Posterior cingulate gyrus (tissue), 11 donors: ENCODE data around the gene UFC1.

Source experiments
- DNase-seq, 10 donors: peaks; one replicate each; pipeline versions ENCODE4 v3.0.0 to v3.0.0-alpha.2; 2020 to 2021; ENCODE audit warnings: mixed read lengths in 3 of 10
- intact Hi-C: fragments of 100-400 bp; cut with DNase I; formaldehyde crosslinking; loops from one replicate; pipeline ENCODE4 v1.15.1; 2023

The UFC1 gene

GRCh38 chr1:161185732-161186311, 32.0 kb downstream of the UFC1 start:
- intact Hi-C loops, result no loop called here
- DNase-seq, result no peak

GRCh38 chr1:161187311-161187710, 33.5 kb downstream of the UFC1 start:
- intact Hi-C loops, result no loop called here
- peak in 2 of 10 donors; percentile 74 to 76 for DNase-seq

- intact Hi-C loops, result no loop called here
- DNase-seq, result peak in 1 of 10 donors; percentile 5
Measured at GRCh38 chr1:161188381-161188780, 34.6 kb downstream of the UFC1 start.

DNA sequence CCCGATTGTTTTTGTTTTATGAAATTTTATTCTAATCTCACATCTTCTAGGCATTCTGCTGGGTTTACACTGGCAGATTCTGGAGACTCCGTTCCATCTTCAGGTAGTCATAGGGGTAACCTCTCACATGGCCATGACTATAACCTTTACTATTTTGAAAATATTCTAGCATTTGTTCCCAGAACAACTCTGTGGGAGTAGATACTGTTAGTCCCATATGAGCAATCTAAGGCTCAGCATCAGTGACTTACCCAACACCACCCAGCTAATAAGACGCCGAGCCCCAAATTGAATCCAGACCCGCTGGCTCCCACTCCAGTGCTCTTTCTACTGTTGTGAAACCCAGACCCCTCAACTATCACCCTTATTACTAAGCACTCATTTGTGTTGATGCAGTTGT, 35.3 kb downstream of the UFC1 start:
- DNase-seq, result no peak
- intact Hi-C loops, result no loop called here

DNA sequence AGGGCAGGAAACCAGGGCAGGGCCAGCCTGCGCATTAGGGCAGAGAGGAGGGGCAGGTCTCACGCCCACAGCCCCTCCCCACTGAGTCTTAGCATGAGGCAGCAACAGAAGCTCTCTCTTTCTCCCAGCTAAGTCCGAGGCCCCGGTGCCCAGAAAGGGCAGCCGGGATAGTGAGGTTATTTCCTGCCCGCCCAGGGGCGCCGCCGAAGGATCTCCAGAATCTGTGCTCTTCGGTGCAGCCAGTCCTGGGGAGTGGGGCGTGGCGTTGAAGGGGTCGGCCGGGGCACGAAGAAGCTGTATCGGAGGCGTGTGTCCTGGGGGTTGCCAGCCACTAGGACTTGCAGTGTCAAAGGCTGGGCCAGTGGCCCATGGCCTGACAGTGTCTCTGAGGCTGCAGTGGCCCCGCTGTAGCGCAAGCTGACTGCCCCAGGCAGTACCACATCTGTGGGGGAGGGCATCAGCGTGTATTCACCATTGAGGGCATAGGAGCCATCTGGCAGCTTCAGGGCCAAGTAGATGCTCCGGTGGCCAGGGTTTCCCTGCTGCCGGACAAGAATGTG, 37.3 kb downstream of the UFC1 start:
- intact Hi-C loops, result loop anchor here (5.0 to 10.0 kb wide), 2 partner anchors 36 to 194 kb away; partner anchors contain the start of gene TOMM40L

DNA sequence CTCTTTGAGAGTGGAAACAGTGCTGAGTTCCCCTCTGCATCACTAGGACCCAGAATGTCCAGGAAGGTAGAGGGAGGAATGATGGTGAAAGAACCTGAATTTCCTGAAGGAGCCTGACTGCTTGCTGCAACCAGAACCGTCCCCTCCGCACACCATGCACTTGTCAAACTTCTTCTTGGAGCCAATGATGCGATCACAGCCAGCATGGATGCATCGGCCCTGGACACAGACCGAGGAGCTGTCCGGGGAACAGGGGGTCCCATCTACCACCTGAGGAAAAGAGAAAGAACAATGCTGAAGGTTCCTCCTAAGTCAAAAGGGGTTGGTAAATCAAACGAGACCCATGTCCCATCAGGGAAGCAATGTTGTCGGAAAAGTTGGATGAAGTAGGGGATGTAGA, 38.2 kb downstream of the UFC1 start:
- intact Hi-C loops, result loop anchor here (5.0 to 10.0 kb wide), 2 partner anchors 35 to 193 kb away; partner anchors contain the start of gene TOMM40L
- DNase-seq, result peak in 1 of 10 donors; percentile 68

More for the DNA sequence above, 37.3 kb downstream of the UFC1 start:
- DNase-seq, result peak in 4 of 10 donors; percentile 41 to 92 (median 70)

DNA sequence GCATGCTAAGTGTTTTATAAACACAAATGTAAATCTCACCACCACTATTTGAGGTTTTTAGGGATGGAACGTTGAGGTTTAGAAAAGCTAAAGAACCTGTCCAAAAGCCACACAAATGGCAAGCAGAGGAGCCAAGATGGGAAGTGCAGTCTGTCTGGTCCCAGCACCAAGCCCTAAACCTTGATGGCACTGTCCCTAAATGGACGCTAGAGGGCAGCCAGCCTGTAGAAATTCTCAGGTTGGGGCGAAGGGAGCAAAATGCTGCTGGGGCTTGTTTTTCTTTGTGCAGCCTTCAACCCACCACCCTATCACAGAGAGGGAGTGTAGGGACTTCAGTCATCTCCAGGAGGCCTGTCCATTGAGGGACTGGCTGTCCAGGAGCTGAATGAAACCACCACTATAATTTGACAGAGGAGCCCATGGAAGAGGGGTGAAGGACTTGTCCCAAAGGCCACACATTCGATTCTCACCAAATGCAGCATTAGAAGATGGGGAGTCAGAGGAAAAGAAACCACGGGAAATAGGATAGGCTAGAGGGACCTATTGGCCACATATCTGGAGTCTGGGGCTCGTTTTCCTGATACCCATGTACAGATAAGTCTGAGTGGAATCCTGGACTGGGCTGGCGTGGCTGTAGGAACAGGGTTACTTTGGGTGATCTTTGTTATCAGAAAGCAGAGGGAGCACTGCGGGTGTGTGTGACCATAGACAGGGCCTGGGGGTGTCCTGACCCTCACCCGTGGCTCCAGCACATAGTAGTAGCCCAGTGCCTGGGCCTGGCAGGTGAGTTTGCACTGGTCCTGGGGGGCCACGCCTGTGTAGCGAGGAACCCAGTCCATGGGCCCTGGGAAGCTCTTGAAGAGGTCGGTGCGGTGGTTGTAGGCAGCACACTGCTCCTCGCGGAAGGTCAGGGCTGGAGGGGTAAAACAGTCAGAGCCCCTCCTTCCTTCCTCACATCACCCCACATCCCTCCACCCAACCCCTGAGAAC, 39.0 kb downstream of the UFC1 start:
- peak in 6 of 10 donors; percentile 67 to 94 (median 74) for DNase-seq
- intact Hi-C loops, result loop anchor here (5.0 to 10.0 kb wide), 2 partner anchors 35 to 192 kb away; partner anchors contain the start of gene TOMM40L

- peak; percentile 68 to 97 (median 82) for DNase-seq
- intact Hi-C loops, result loop anchor here (5.0 to 10.0 kb wide), 2 partner anchors 34 to 191 kb away; partner anchors contain the start of gene TOMM40L
Measured at GRCh38 chr1:161193561-161194235, 39.9 kb downstream of the UFC1 start.

- intact Hi-C loops, result loop anchor here (10.0 kb wide), 1 partner anchor 190 kb away; no protein-coding TSS in a partner anchor
Measured at GRCh38 chr1:161195171-161195570, 41.4 kb downstream of the UFC1 start.

GRCh38 chr1:161196111-161196510, 42.3 kb downstream of the UFC1 start:
- intact Hi-C loops, result loop anchor here (10.0 kb wide), 1 partner anchor 189 kb away; no protein-coding TSS in a partner anchor
- peak in 1 of 10 donors; percentile 73 for DNase-seq

More at GRCh38 chr1:161195171-161195570, 41.4 kb downstream of the UFC1 start:
- peak in 2 of 10 donors; percentile 25 to 88 for DNase-seq

DNA sequence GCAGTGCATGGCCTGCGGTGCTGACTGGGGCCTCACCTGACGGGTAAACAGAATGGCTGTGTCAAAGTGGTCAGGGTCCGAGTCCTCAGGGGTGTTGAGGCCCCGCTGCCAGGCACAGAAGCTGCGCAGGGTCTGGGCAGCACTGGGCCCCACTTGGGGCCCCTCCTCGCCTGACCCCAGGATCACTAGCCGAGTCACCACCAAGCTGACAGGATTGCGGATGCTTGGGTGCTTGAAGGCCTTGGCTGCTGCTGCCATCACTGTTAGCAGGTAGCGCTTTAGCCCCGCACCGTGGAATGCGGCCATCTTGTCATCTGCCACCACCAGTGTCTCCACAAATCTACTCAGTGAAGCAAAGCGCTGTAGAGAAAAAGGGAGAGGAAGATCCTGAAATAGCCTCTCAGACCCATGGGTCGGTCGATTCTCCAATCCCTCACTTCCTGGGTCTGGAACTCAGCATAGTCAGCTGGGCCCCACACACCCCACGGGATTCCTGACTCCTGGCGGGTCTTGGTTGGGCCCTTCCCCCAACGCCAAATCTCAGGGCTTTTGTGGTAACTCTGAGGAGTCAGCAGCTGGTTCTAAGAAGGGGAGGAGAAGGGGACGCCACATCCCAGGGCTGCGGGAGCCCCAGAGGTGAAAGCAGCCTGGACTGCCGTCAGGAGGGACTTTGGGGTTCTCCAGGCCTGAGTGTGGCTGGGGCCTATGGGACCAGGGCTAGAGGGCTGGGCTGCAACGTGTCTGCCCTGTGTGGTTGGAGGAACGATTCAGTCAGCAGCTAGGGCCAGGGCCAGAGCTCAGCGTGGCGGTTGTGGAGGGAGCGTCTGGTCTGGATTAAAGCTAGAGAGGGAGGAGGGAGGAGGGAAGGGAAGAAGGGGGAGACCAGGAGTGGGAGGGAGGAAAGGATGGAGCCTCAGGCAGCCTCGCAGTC, 43.0 kb downstream of the UFC1 start:
- intact Hi-C loops, result loop anchor here (10.0 kb wide), 1 partner anchor 188 kb away; no protein-coding TSS in a partner anchor
- peak in 2 of 10 donors; percentile 43 to 82 for DNase-seq

DNA sequence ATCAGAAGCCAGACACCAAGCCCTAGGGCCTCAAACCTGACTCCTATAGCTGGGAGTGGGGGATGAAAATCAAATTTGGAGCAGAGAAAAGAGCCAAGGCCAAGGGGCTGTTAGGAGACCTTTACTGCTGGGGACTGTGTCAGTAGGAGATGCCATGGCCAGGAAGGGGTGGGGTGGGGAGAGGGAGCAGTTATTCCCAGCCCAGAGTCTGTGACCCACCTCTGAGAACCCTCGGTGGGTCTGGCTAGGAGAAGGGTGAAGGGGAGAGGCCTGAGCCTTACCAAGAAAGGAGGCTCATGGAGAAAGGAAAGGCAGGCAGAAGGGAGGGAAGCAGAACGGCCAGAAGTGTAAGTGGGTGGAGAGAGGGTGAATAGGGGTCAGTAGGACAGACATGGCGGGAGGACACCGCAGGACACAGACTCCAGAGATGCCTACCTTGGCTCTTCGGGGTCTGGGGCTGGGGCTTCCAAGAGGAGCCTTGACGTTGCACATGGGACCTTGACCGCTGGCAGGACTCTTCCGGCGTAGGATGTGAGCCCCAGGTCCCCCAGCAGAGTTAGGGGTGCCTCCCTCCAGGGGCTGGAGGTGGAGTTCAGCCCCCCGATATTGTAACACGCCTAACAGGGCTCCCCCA, 43.9 kb downstream of the UFC1 start:
- DNase-seq, result peak in 1 of 10 donors; percentile 47
- intact Hi-C loops, result loop anchor here (10.0 kb wide), 1 partner anchor 187 kb away; no protein-coding TSS in a partner anchor

DNA sequence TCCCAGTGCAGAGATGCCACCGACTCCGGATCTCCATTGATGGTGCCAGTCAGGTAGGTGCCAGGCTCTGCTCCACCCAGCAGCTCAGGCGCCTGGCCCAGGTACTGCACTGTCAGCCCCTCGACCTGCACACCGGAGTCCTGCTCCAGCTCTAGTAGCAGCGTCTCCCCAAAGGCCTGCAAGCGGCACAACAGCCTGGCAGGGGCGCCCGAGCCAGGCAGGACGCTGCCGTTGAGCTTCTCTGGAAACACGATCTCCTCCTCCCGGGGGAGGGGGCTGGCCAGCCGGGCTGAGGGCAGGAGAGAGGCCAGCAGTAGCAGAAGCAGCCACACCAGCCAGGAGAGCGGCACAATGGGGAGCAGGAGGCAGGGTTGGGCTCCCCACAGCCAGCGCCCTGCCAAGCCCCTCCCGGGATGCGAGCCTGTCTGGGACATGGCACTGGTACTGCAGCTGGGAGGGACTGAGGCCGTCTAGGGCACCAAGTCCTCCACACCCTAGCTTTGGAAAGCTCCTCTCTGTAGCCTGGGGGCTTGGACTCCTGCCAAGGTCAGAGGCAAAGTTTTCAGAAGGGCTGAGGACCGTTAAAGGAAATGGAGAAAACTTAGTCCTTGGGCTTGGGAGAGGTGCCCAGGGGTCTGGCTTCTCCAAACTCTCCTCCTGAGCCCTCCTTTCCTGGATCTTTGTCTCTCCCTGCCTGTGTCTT, 44.6 kb downstream of the UFC1 start:
- intact Hi-C loops, result loop anchor here (10.0 kb wide), 1 partner anchor 186 kb away; no protein-coding TSS in a partner anchor
- DNase-seq, result peak in 6 of 10 donors; percentile 33 to 91 (median 78)

- peak; percentile 55 to 98 (median 84) for DNase-seq
- intact Hi-C loops, result loop anchor here (10.0 kb wide), 1 partner anchor 186 kb away; no protein-coding TSS in a partner anchor
Measured at GRCh38 chr1:161198897-161199431, 45.2 kb downstream of the UFC1 start, which contains the start of gene ADAMTS4. TSS of gene ADAMTS4 (minus strand) at chr1:161199054. CDS start at chr1:161198627, 427 bp downstream.

GRCh38 chr1:161199506-161200139, 45.8 kb downstream of the UFC1 start:
- intact Hi-C loops, result loop anchor here (10.0 kb wide), 1 partner anchor 185 kb away; no protein-coding TSS in a partner anchor
- DNase-seq, result peak in 1 of 10 donors; percentile 58

GRCh38 chr1:161200421-161200991, 46.7 kb downstream of the UFC1 start:
- intact Hi-C loops, result no loop called here
- peak in 8 of 10 donors; percentile 43 to 95 (median 74) for DNase-seq
